ENCODE results near the gene FAM25G.
"Not testable (repeated sequence)": the region's sequence is repeated elsewhere in the genome, so short reads cannot be mapped to it uniquely, and the experiment has no call there.

The FAM25G gene

DNA sequence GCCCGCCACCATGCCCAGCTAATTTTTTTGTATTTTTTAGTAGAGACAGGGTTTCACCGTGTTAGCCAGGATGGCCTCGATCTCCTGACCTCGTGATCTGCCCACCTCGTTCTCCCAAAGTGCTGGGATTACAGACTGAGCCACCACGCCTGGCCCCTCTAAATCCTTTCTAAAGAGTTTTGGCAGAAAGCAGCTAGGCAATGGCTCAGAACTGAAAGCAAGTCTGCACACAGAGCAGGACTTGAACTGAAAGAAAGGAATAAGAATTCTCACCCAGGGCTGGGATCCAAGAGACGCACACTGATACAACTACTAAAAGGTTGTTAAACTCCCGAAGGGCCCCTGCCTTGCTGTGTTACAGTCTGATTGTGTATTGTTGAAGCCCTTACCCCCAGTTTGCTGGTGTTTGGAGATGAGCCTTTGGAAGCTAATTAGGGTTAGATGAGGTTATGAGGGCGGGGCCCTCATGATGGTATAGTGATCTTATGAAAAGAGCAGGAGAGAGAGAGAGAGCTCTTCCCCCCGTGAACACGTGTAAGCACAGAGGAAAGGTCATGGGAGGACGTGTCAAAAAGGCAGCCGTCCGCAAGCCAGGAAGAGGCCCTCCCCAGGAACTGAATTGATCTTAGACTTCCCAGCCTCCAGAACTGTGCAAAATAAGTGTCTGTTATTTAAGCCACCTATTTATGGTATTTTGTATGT, 26.1 kb downstream of the FAM25G start:
- not testable (repeated sequence) for DNase-seq (ENCODE audit: low spot score)

DNA sequence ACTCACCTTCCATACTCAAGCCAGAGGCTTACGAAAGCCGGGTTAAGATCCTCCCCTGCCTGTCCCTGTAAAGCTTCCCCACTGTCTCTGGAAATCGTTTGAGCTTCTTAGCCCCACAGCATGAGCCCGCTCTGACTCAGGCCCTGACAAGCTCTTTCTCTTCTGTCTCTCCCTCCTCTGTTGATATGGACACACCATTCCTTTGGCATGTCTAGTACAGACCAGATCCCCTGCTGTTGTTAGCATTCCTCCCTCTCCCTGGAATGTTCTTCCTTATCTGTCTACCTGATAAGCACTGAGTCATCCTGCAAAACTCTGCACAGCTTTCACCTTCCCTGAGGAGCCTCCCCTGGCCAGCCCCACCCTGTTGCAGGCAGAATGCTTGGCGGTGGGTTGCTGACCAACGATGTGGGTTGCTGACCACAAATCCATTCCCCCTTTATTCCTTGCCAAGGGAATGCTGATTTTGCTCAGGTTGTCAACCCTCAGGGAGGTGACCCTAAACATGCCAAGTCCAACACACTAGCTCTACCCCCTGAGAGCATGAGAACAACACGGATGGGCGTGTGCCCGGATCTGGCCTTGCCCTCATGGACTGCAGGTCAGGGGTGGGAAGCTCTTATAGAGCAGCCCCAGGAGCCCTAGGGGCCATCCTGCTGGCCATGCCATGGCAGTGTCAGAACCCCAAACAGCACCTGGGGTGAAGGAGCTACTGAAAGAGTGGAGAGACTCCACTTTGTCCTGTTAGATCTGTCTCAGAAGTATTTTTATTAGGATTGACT, 28.7 kb downstream of the FAM25G start:
- DNase-seq (ENCODE audit: low spot score) = not testable (repeated sequence)

DNA sequence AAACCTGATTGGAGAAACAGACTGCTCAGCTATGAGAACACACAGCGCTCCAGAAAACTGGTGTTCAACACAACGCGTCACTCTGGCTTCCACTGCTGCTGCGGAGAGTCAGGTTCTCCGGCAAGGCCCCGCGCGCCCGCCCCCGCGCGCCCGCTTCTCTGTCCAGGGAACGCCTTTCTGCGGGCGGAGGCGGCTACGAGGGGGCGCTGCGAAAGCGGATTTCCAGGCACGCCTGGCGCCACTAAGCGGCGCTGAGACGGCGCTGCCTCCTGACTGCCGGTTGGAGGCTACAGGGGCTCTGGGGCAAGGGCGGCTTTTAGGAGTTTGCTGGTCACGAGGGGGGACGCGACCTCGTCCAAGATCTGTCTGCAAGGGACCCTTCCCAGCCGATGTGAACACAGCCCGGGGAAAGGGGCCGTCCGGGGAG, 30.2 kb downstream of the FAM25G start:
- peak; percentile 23 for DNase-seq (ENCODE audit: low spot score)

GRCh38 chr10:47458466-47459154, 32.9 kb downstream of the FAM25G start:
- DNase-seq (ENCODE audit: low spot score) = peak; percentile 39

- DNase-seq (ENCODE audit: low spot score) = no peak
These were observed 33.7 kb downstream of the FAM25G start for GRCh38 chr10:47457826-47458225.

DNA sequence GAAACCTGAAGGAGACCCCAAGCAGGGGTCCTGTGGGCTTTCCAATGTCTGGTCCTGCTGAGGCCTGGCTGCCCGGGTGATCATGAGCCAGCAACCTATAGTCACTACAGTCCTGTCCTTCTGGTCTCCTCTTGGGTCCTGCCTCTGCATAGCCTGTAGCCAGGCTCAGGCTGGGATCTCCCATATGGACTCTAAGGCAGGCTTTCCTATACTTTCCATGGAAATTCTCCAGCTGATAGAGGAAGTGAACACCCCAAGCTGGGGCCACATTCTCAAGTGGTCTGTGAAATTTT, 34.0 kb downstream of the FAM25G start:
- no peak for DNase-seq (ENCODE audit: low spot score)

DNA sequence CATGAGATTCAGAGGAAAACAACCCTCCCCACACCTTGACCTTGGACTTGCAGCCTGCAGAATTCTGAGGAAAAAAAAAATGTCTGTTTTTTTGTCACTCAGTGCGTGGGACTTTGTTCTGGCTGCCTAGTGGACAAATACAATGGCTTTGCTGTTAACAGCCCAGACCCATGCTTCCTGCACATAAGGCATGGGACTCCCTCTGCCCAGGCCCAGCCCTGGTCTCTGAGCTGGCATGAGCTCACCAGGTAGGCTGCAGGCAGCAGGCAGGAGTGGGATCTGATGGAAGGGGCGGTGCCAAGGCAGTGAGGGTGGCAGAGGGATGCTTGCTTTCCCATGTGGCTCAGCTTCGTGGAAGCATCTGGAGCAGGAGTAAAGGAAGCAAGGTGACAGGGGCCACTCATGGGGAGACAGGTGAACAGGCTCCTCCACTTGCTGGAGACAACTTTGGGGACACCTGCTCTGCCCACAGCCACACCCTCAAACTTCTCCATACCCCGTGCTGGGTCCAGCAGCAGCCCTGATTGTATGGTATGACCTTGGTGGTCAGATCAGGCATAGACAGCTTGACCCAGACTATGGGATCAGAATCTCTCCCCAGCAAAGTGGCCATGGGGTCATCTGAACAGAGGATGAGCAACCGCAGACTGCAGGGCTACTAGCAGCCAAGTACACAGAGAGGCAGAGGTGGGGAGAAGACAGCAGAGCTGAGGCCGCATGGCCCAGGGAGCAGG, 34.5 kb downstream of the FAM25G start:
- no peak for DNase-seq (ENCODE audit: low spot score)

DNA sequence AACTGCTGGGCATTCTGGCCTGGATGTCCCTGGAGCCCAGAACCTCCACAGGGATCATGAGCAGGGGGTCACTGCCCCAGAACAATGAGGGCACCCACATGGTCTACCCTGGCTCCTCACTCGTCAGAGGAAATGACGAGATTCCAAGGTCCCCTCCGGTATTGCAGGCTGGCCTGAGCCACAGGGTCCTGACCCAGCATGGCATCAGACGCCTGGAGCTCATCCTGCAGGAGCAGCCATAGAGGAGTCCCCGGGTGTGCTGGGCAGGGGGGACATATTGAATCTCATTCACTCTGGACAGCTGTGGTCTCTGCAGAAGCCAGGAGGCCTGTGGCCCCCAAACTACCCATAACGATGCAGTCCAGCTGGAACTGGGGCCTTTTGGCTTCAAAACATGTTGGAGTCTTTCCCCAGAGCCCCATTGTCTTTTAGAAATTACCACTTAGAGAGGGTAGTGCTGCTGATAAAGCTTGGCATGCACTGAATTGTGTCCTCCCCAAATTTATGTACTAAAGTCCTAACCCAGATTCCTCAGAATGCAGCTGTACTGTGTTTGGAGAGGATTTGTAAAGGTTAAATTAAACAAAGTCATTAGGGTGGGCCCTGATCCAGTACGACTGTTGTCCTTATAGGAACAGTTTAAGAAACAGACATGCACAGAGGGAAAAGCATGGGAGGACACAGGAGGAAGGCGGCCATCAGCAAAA, 35.3 kb downstream of the FAM25G start:
- no peak for DNase-seq (ENCODE audit: low spot score)

DNA sequence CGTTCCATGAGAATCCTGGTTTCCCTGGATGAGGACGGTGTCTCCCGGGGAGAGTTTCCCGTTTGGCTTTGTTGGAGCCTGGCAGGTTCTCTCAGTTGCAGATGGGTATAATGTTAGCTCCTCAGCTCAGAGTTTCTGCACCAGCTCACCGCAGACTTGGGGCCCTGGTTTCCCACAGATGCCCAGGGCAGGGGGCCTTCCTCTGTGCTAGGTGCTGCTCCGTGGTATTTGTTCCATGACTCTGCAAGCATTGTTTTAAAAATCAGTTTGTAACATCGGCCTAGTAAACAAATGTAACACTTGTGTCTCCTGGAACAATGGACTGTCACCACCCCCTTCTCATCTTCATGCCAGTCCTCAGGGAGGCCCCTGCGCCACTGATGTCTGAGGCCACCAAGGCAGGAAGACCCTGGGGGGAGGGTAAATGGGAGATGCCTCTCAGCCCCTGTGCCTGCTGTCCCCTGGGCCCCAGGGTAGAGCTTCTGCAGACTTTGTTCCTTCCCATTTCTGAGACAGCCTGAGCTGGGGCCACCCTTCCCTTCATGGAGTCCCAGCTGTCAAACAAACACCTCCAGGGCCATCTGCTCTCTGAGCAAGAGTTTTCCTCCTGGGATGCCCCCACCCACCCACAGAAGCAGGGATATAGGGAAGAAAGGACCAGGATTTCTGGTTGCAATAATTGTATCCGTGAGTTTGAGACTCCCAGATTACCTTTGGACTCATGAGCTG, 36.0 kb downstream of the FAM25G start:
- DNase-seq (ENCODE audit: low spot score) = not testable (repeated sequence)

GRCh38 chr10:47454780-47455058, 36.8 kb downstream of the FAM25G start:
- no peak for DNase-seq (ENCODE audit: low spot score)

- DNase-seq (ENCODE audit: low spot score) = no peak
These were observed 37.3 kb downstream of the FAM25G start for GRCh38 chr10:47454008-47454779.

GRCh38 chr10:47453141-47454007, 38.1 kb downstream of the FAM25G start:
- no peak for DNase-seq (ENCODE audit: low spot score)

DNA sequence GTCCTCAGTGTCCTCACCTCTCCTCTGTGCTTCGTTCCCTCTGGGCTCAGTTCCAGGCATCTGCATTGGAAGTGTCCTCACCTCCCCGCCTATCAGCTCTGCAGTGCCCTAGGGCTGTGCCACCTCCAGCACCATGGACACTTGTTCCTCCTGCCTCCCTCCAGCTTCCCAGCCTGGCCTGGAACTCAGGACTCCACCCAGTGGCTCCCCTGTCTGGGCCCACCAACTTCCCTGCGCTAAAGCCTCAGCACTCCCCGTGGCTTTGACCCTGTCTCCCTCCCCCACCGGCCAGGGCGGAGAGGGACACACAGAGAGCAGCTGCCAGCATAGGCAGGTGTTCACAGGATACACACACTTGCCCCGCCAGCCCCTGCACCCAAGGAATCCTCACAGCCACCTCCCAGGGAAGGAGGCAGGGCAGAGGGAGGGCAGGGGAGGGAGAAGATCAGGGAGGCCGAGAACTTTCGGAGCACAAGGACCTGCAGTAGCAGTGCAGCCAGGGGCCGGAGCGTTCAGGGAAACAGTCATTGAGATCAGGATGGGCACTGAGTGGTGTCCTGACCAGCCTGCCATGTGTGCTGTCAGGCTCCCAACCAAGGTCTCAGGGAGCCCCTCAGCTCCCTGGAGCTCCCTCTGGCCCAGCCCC, 38.9 kb downstream of the FAM25G start:
- DNase-seq (ENCODE audit: low spot score) = no peak

DNA sequence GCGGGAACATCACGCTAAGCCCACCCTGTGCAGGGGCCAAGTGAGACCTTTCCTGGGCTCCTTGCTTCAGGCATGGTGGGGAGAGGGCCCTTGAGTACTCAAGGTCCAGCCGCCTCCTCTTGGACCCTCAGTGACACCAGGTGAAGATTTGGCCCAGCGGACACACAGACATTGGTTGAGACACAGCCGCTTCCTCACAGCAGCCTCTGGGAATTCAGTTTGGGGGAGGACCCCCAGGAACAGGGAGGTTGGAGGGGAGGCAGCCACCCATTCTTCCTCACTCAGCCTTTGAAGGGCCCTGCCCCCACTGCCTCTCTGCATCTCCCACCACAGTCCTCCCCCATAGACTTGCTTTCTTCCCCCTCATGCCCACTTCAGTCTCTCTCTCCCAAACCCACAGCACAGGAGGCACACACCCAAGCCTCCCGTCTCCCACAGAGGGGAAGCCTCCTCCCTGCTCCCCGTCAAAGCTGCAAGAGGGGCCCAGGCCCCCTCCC, 39.5 kb downstream of the FAM25G start:
- no peak for DNase-seq (ENCODE audit: low spot score)

DNA sequence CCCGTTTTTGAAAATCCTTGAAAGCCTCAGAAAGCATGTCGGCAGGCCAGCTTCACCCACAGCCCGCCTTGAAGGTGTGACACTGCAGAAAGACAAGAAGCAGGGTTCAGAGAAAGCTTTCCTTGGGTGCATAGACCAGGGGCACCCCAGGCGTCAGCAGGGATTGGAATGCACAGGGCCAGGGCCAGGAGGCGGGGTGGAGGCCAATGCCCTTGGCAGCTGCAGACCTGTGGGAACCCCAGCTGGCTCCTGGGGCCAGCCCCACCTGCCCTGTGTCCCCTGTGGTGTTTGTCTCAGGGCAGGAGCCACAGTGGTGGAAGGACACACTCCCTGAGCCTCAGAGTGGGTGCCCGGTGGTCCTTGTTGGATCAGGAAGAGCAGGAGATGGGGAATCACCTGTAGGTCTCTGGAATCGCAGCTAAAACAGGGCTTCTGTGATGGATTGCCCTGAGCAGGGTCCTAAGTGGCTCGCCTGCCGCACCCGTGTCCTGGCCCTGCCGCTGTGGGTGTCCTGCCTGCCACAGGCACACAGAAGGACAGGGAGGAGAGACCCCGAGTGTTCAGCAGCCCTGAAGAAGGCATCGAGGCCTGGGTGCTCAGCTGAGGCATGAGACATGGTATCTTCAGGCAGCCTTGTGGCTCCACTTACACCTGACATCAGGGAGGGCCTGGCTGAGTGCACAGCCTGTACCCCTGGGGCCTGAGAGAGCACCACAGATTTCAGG, 40.1 kb downstream of the FAM25G start:
- no peak for DNase-seq (ENCODE audit: low spot score)

DNA sequence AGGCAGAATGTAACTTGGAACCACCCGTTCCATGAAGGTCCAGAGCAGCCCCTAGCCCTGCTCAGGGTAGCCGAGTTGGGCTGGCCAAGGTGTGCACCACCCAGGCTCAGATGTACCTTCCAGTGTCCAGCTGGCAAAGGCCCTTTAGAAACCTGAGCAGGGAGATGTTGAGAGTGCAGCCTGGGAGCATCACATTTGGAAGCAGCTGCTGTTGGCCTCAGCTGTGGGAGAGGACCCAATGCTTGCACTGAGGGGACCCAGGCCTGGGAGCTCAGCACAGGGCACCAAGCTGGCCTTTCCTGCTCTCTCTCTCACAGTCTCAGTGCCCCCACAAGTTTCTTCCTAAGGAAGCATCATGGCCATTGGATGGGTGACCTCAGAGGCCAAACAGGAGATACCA, 41.1 kb downstream of the FAM25G start:
- no peak for DNase-seq (ENCODE audit: low spot score)

GRCh38 chr10:47449979-47450378, 41.5 kb downstream of the FAM25G start:
- DNase-seq (ENCODE audit: low spot score) = no peak

Data from LoVo (cell line).